Nephron (organoid): ENCODE measurements around the gene NRAS.

ENCODE experiments used
- H3K27ac Mint-ChIP-seq, 3 experiments: 2 replicates each; pipeline ENCODE4 v1.8.0; 2020; ENCODE audit warnings: mixed read lengths in 3 of 3, mild to moderate bottlenecking in 2 of 3, moderate library complexity in 1 of 3
- H3K27me3 Mint-ChIP-seq: 2 replicates; pipeline ENCODE4 v1.8.0; 2021; ENCODE audit warnings: low read depth, mild to moderate bottlenecking, moderate library complexity, mixed read lengths
- H3K36me3 Mint-ChIP-seq: 2 replicates; pipeline ENCODE4 v1.8.0; 2020; ENCODE audit warnings: low read depth, mixed read lengths
- H3K4me1 Mint-ChIP-seq: 2 replicates; pipeline ENCODE4 v1.8.0; 2020; ENCODE audit warnings: mixed read lengths
- H3K4me3 Mint-ChIP-seq, 3 experiments: 2 replicates each; pipeline ENCODE4 v1.8.0; 2020; ENCODE audit warnings: mild to moderate bottlenecking in 3 of 3, mixed read lengths in 3 of 3, moderate library complexity in 2 of 3
- H3K9me3 Mint-ChIP-seq: 2 replicates; pipeline ENCODE4 v1.8.0; 2020; ENCODE audit warnings: mixed read lengths
- CTCF ChIP-seq, 3 experiments: fragments of 200-600 bp; sonication (generic); IDR thresholded peaks; one replicate each; pipeline ENCODE4 v1.5.0; 2021; ENCODE audit warnings: antibody characterized with exemption in 3 of 3; ENCODE audit not compliant: unreplicated experiment in 3 of 3

The NRAS gene

GRCh38 chr1:114660238-114660637, 56.3 kb downstream of the NRAS start:
- H3K4me1 Mint-ChIP-seq, result no peaks in the 10 kb centered on the region
- TF ChIP-seq CTCF (IDR thresholded peaks at IDR 0.05; ENCODE audit: unreplicated experiment in 3 of 3), result no peak
- peaks cover 9% of the 10 kb centered on the region for H3K27me3 Mint-ChIP-seq
- no peak overlapping the region for H3K4me3 Mint-ChIP-seq
- no peaks in the 10 kb centered on the region for H3K9me3 Mint-ChIP-seq
- H3K27ac Mint-ChIP-seq, result no peak overlapping the region
- no peaks in the 10 kb centered on the region for H3K36me3 Mint-ChIP-seq
